GM23338 (cell line): ENCODE results near the gene BDH1. TPM values are rescaled to one million over a fixed set of nuclear protein-coding genes. Genes with fewer than 3 reads are reported as not detected.

Source experiments
- ATAC-seq: fragments of 200-7000 bp; cut with Tn5 transposase; 3 replicates; pipeline ENCODE4 v1.9.1; 2020
- DNase-seq: peaks from one replicate; pipeline ENCODE4 v3.0.0-alpha.2; 2015; ENCODE audit warnings: low spot score
- H2AFZ ChIP-seq: fragments of 200-600 bp; sonication (generic); 2 replicates; pipeline ENCODE4 v1.8.0; 2016; ENCODE audit warnings: antibody characterized with exemption, mild to moderate bottlenecking, moderate library complexity
- H3F3A ChIP-seq: fragments of 200-600 bp; sonication (generic); replicated peaks from 2 replicates; pipeline ENCODE4 v1.8.0; 2017; ENCODE audit warnings: antibody characterized with exemption, mixed run types, low read depth
- H3K27ac ChIP-seq: fragments of 200-600 bp; sonication (generic); 2 replicates; pipeline ENCODE4 v1.6.1; 2016; ENCODE audit warnings: low read depth
- H3K27me3 ChIP-seq: fragments of 200-600 bp; sonication (generic); 2 replicates; pipeline ENCODE4 v1.8.0; 2016; ENCODE audit warnings: mild to moderate bottlenecking, mixed run types, moderate library complexity; ENCODE audit not compliant: insufficient read depth
- H3K36me3 ChIP-seq: fragments of 200-600 bp; sonication (generic); 2 replicates; pipeline ENCODE4 v1.8.0; 2016; ENCODE audit warnings: mild to moderate bottlenecking; ENCODE audit not compliant: insufficient read depth
- H3K4me1 ChIP-seq: fragments of 200-600 bp; sonication (generic); 2 replicates; pipeline ENCODE4 v1.8.0; 2016; ENCODE audit warnings: mild to moderate bottlenecking, moderate library complexity; ENCODE audit not compliant: insufficient read depth
- H3K4me2 ChIP-seq: fragments of 200-600 bp; sonication (generic); 2 replicates; pipeline ENCODE4 v1.7.1; 2017; ENCODE audit warnings: mixed run types
- H3K4me3 ChIP-seq: fragments of 200-600 bp; sonication (generic); 2 replicates; pipeline ENCODE4 v1.6.1; 2016; ENCODE audit warnings: mixed run types
- H3K79me2 ChIP-seq: fragments of 200-600 bp; sonication (generic); replicated peaks from 2 replicates; pipeline ENCODE4 v1.8.0; 2017; ENCODE audit warnings: mild to moderate bottlenecking; ENCODE audit not compliant: insufficient read depth
- H3K9me2 ChIP-seq: fragments of 200-600 bp; sonication (generic); 2 replicates; pipeline ENCODE4 v1.8.0; 2017; ENCODE audit not compliant: insufficient read depth
- H4K20me1 ChIP-seq: fragments of 200-600 bp; sonication (generic); replicated peaks from 2 replicates; pipeline ENCODE4 v1.8.0; 2017; ENCODE audit warnings: mild to moderate bottlenecking; ENCODE audit not compliant: insufficient read depth
- H3K27ac Mint-ChIP-seq: 2 replicates; pipeline ENCODE4 v1.8.0; 2020; ENCODE audit warnings: inconsistent platforms, mild to moderate bottlenecking, moderate library complexity, mixed read lengths
- H3K27me3 Mint-ChIP-seq: 3 replicates; pipeline ENCODE4 v1.8.0; 2022; ENCODE audit warnings: low read depth, mild to moderate bottlenecking, moderate library complexity, mixed read lengths, inconsistent platforms; ENCODE audit not compliant: insufficient read depth, poor library complexity
- H3K36me3 Mint-ChIP-seq: 3 replicates; pipeline ENCODE4 v1.8.0; 2021; ENCODE audit warnings: low read depth, mild to moderate bottlenecking, inconsistent platforms, moderate library complexity, mixed read lengths
- H3K4me1 Mint-ChIP-seq: 3 replicates; pipeline ENCODE4 v1.8.0; 2020; ENCODE audit warnings: mild to moderate bottlenecking, inconsistent platforms, mixed read lengths
- H3K4me3 Mint-ChIP-seq: 3 replicates; pipeline ENCODE4 v1.8.0; 2021; ENCODE audit warnings: moderate library complexity, mild to moderate bottlenecking, inconsistent platforms, mixed read lengths
- H3K9me3 Mint-ChIP-seq: 3 replicates; pipeline ENCODE4 v1.8.0; 2020; ENCODE audit warnings: moderate library complexity, mild to moderate bottlenecking, inconsistent platforms, mixed read lengths
- CREB1 ChIP-seq: fragments of 250-450 bp; sonication (Bioruptor Pico); IDR thresholded peaks from 2 replicates; pipeline ENCODE4 v1.5.0; 2020; ENCODE audit warnings: low read depth, mild to moderate bottlenecking, moderate library complexity
- ETS1 ChIP-seq: IDR thresholded peaks from 2 replicates; pipeline ENCODE4 v1.6.1; 2016; ENCODE audit warnings: antibody characterized with exemption
- EZH2 ChIP-seq: fragments of 200-600 bp; sonication (generic); IDR thresholded peaks from one replicate; pipeline ENCODE4 v1.8.0; 2017; ENCODE audit warnings: antibody characterized with exemption, mild to moderate bottlenecking, low read depth; ENCODE audit not compliant: unreplicated experiment
- EZH2phosphoT487 ChIP-seq: fragments of 200-600 bp; sonication (generic); IDR thresholded peaks from one replicate; pipeline ENCODE4 v1.8.1; 2018; ENCODE audit warnings: antibody characterized with exemption; ENCODE audit not compliant: unreplicated experiment
- JUNB ChIP-seq: IDR thresholded peaks from one replicate; pipeline ENCODE4 v1.6.1; 2016; ENCODE audit warnings: antibody characterized with exemption; ENCODE audit not compliant: unreplicated experiment
- NANOG ChIP-seq: IDR thresholded peaks from 2 replicates; pipeline ENCODE4 v1.6.1; 2016; ENCODE audit warnings: antibody characterized with exemption, borderline replicate concordance
- POLR2AphosphoS5 ChIP-seq: IDR thresholded peaks from 2 replicates; pipeline ENCODE4 v1.6.1; 2016; ENCODE audit warnings: antibody characterized with exemption, low read depth
- STAT1 ChIP-seq: IDR thresholded peaks from one replicate; pipeline ENCODE4 v1.6.1; 2016; ENCODE audit warnings: antibody characterized with exemption; ENCODE audit not compliant: unreplicated experiment
- ZNF114 ChIP-seq: fragments of 250-450 bp; sonication (Bioruptor Pico); IDR thresholded peaks from 2 replicates; pipeline ENCODE4 v1.5.0; 2020; ENCODE audit warnings: mild to moderate bottlenecking, moderate library complexity
- ZNF331 ChIP-seq: fragments of 250-450 bp; sonication (Bioruptor Pico); IDR thresholded peaks from 2 replicates; pipeline ENCODE4 v1.5.0; 2020; ENCODE audit warnings: low read depth, mild to moderate bottlenecking, moderate library complexity
- ZNF462 ChIP-seq: fragments of 250-450 bp; sonication (Bioruptor Pico); IDR thresholded peaks from 2 replicates; pipeline ENCODE4 v1.5.0; 2020; ENCODE audit warnings: mild to moderate bottlenecking, moderate library complexity
- polyA plus RNA-seq: library from polyadenylated mRNA; unstranded; fragments of >200 nt; fragmentation: Nextera tagmentation; extraction: Ambion mirVana; gene quantifications from 2 replicates; pipeline ENCODE4 v1.2.1, GENCODE V29; 2016
- total RNA-seq: library from RNA; depleted of rRNA; stranded (reverse); fragments of >200 nt; shearing (Covaris generic); gene quantifications from 2 replicates; pipeline ENCODE4 v1.2.3, GENCODE V29; 2014
- TF ChIP-seq, protein P1 (sequence below), 2 experiments: fragments of 200-600 bp in 1 of 2; sonication (generic) in 1 of 2; conservative IDR thresholded peaks; 2 replicates each; pipeline versions ENCODE4 v1.5.1 to v1.6.1; 2016 to 2017; ENCODE audit warnings: antibody characterized with exemption in 2 of 2, low read depth in 2 of 2, mild to moderate bottlenecking in 2 of 2, moderate library complexity in 1 of 2
- TF ChIP-seq, protein P2 (sequence below): IDR thresholded peaks from one replicate; pipeline ENCODE4 v1.6.1; 2018; ENCODE audit warnings: antibody characterized with exemption; ENCODE audit not compliant: unreplicated experiment

BDH1 gene
- total and polyA plus RNA-seq, 2 experiments from 2014 or later, result 18.1 to 19.3 TPM

DNA sequence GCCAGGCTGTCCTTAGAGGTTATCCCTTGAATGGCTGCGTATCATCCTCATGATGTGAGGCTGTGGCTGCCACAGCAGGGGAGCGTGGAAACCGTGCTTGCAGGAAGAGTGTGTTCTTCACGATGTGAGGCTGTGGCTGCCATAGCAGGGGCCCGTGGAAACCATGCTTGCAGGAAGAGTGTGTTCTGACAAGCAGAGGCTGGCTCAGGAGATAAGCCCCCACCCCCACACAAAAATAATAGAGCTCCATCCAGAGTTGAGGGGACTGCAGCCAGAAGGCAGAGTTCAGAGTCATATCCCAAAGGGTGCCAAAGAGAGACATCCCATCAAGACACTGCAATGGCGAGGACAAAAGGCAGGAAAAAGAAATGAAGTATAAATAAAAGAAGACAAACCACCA is 22.6 kb upstream of the BDH1 start:
- Histone ChIP-seq H3F3A (peaks cover 10% of the 10 kb centered on the region), H4K20me1 (no peaks in the 10 kb centered on the region), H3K4me2 (no peak overlapping the region), H3K4me1 (peaks cover 32% of the 10 kb centered on the region), H3K4me3 (no peak overlapping the region), H2AFZ (no peak overlapping the region), H3K79me2 (no peaks in the 10 kb centered on the region), H3K27ac (no peak overlapping the region), H3K27me3 (no peaks in the 10 kb centered on the region; the same call in 1 of the 2 replicates), H3K9me2 (peaks cover 6% of the 10 kb centered on the region), H3K36me3 (no peaks in the 10 kb centered on the region)
- H3K27ac Mint-ChIP-seq, result no peak overlapping the region
- no peak for ATAC-seq
- H3K4me3 Mint-ChIP-seq, result no peak overlapping the region
- no peak for DNase-seq
- H3K27me3 Mint-ChIP-seq, result peaks cover 32% of the 10 kb centered on the region
- TF ChIP-seq, protein P1, sequence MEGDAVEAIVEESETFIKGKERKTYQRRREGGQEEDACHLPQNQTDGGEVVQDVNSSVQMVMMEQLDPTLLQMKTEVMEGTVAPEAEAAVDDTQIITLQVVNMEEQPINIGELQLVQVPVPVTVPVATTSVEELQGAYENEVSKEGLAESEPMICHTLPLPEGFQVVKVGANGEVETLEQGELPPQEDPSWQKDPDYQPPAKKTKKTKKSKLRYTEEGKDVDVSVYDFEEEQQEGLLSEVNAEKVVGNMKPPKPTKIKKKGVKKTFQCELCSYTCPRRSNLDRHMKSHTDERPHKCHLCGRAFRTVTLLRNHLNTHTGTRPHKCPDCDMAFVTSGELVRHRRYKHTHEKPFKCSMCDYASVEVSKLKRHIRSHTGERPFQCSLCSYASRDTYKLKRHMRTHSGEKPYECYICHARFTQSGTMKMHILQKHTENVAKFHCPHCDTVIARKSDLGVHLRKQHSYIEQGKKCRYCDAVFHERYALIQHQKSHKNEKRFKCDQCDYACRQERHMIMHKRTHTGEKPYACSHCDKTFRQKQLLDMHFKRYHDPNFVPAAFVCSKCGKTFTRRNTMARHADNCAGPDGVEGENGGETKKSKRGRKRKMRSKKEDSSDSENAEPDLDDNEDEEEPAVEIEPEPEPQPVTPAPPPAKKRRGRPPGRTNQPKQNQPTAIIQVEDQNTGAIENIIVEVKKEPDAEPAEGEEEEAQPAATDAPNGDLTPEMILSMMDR (conservative IDR thresholded peaks at IDR 0.05; ENCODE audit: low read depth in 2 of 2), result no peak
- TF ChIP-seq ZNF114 (no peak), EZH2 (no peak), ZNF462 (CRISPR knock-in tag) (no peak), STAT1 (no peak), ETS1 (no peak), EZH2phosphoT487 (no peak), JUNB (no peak), POLR2AphosphoS5 (no peak), ZNF331 (CRISPR knock-in tag) (no peak), NANOG (no peak), CREB1 (CRISPR knock-in tag) (no peak)
- TF ChIP-seq, protein P2, sequence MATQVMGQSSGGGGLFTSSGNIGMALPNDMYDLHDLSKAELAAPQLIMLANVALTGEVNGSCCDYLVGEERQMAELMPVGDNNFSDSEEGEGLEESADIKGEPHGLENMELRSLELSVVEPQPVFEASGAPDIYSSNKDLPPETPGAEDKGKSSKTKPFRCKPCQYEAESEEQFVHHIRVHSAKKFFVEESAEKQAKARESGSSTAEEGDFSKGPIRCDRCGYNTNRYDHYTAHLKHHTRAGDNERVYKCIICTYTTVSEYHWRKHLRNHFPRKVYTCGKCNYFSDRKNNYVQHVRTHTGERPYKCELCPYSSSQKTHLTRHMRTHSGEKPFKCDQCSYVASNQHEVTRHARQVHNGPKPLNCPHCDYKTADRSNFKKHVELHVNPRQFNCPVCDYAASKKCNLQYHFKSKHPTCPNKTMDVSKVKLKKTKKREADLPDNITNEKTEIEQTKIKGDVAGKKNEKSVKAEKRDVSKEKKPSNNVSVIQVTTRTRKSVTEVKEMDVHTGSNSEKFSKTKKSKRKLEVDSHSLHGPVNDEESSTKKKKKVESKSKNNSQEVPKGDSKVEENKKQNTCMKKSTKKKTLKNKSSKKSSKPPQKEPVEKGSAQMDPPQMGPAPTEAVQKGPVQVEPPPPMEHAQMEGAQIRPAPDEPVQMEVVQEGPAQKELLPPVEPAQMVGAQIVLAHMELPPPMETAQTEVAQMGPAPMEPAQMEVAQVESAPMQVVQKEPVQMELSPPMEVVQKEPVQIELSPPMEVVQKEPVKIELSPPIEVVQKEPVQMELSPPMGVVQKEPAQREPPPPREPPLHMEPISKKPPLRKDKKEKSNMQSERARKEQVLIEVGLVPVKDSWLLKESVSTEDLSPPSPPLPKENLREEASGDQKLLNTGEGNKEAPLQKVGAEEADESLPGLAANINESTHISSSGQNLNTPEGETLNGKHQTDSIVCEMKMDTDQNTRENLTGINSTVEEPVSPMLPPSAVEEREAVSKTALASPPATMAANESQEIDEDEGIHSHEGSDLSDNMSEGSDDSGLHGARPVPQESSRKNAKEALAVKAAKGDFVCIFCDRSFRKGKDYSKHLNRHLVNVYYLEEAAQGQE, result no peak
- H3K4me1 Mint-ChIP-seq, result peaks cover 71% of the 10 kb centered on the region
- H3K36me3 Mint-ChIP-seq, result peaks cover 52% of the 10 kb centered on the region
- peaks cover 57% of the 10 kb centered on the region for H3K9me3 Mint-ChIP-seq
